G401 (cell line): ENCODE results near the gene VWA8. TPM values are rescaled to one million over a fixed set of nuclear protein-coding genes. Genes with fewer than 3 reads are reported as not detected.
"Not testable (repeated sequence)": the region's sequence is repeated elsewhere in the genome, so short reads cannot be mapped to it uniquely, and the experiment has no call there.

ENCODE experiments used
- DNase-seq: peaks from one replicate; pipeline ENCODE4 v3.0.0-alpha.2; 2015; ENCODE audit warnings: low spot score
- in situ Hi-C: cut with HindIII; loops from 2 replicates; pipeline ENCODE4 v1.10.0; 2016; ENCODE audit warnings: low sequenced_read_pairs, mixed read lengths
- total RNA-seq: library from RNA; depleted of rRNA; stranded (reverse); fragments of >200 nt; shearing (Covaris generic); gene quantifications from 2 replicates; pipeline ENCODE4 v1.2.3, GENCODE V29; 2014

The VWA8 gene
- total RNA-seq, 1 experiment from 2014 or later, result 19.2 TPM

- no peak for DNase-seq
- in situ Hi-C loops, result no loop called here
Observed at GRCh38 chr13:41641961-41642360, 318.9 kb downstream of the VWA8 start.

- in situ Hi-C loops, result no loop called here
- no peak for DNase-seq
Observed at GRCh38 chr13:41641429-41641828, 319.5 kb downstream of the VWA8 start.

- in situ Hi-C loops, result no loop called here
- DNase-seq, result no peak
Observed at GRCh38 chr13:41639955-41640780, 320.7 kb downstream of the VWA8 start.

GRCh38 chr13:41639237-41639904 is 321.5 kb downstream of the VWA8 start:
- no peak for DNase-seq
- in situ Hi-C loops, result no loop called here

GRCh38 chr13:41637586-41637985 is 323.3 kb downstream of the VWA8 start:
- no peak for DNase-seq
- in situ Hi-C loops, result no loop called here

- DNase-seq, in situ Hi-C loops: not testable (repeated sequence)
Observed at GRCh38 chr13:41637032-41637431, 323.9 kb downstream of the VWA8 start.

- DNase-seq, in situ Hi-C loops: not testable (repeated sequence)
Observed at GRCh38 chr13:41636590-41636989, 324.3 kb downstream of the VWA8 start.

- in situ Hi-C loops, result no loop called here
- DNase-seq, result no peak
Observed at GRCh38 chr13:41634407-41634806, 326.5 kb downstream of the VWA8 start.

- DNase-seq, result no peak
- in situ Hi-C loops, result no loop called here
Observed at GRCh38 chr13:41633776-41634175, 327.1 kb downstream of the VWA8 start.

GRCh38 chr13:41631296-41631965 is 329.5 kb downstream of the VWA8 start:
- no peak for DNase-seq
- in situ Hi-C loops, result no loop called here

- in situ Hi-C loops, result no loop called here
Observed at GRCh38 chr13:41627425-41627824, 333.5 kb downstream of the VWA8 start.

GRCh38 chr13:41624041-41624440 is 336.9 kb downstream of the VWA8 start:
- DNase-seq, result peak; percentile 48
- in situ Hi-C loops, result no loop called here

More at GRCh38 chr13:41627425-41627824, 333.5 kb downstream of the VWA8 start:
- DNase-seq, result no peak

- DNase-seq, result no peak
Observed at GRCh38 chr13:41622432-41623429, 338.2 kb downstream of the VWA8 start.

GRCh38 chr13:41621716-41622431 is 339.0 kb downstream of the VWA8 start:
- in situ Hi-C loops, result no loop called here
- DNase-seq, result peak; percentile 71

More at GRCh38 chr13:41622432-41623429, 338.2 kb downstream of the VWA8 start:
- in situ Hi-C loops, result no loop called here

GRCh38 chr13:41617633-41618032 is 343.3 kb downstream of the VWA8 start:
- in situ Hi-C loops, DNase-seq: not testable (repeated sequence)

- no peak for DNase-seq
- in situ Hi-C loops, result no loop called here
Observed at GRCh38 chr13:41616151-41616550, 344.8 kb downstream of the VWA8 start.

- no peak for DNase-seq
- in situ Hi-C loops, result no loop called here
Observed at GRCh38 chr13:41615528-41615855, 345.4 kb downstream of the VWA8 start.
